H1 (cell line): ENCODE results near the gene RNASET2. TPM values are rescaled to one million over a fixed set of nuclear protein-coding genes. Genes with fewer than 3 reads are reported as not detected.

Experiments used
- CTCF ChIA-PET: fragments of 300-600 bp; sonication (Branson Sonifier 250); formaldehyde crosslinking; loops from one replicate; lab custom pipeline; 2021; ENCODE audit not compliant: partially characterized antibody; lab: Charles Lee
- POLR2A ChIA-PET: fragments of 300-600 bp; sonication (Branson Sonifier 250); formaldehyde crosslinking; loops from one replicate; lab custom pipeline; 2021; ENCODE audit warnings: inconsistent platforms; ENCODE audit not compliant: partially characterized antibody; lab: Charles Lee
- DNase-seq, 2 experiments: peaks; one replicate each; pipeline versions ENCODE4 v3.0.0 to v3.0.0-alpha.2; 2010 to 2022; ENCODE audit warnings: low spot score in 2 of 2, low read depth in 1 of 2, mixed read lengths in 1 of 2
- FAIRE-seq: peaks from 2 replicates; lab custom pipeline; 2011; peaks lifted over from hg19 to GRCh38; lab: Jason Lieb, UNC
- H2AFZ ChIP-seq: 2 replicates; pipeline ENCODE4 v1.8.1; 2012; ENCODE audit warnings: low read length, inconsistent platforms
- H2AK5ac ChIP-seq: 2 replicates; pipeline ENCODE4 v1.6.1; 2013; ENCODE audit warnings: low read depth, low read length
- H2BK120ac ChIP-seq: replicated peaks from 2 replicates; pipeline ENCODE3; 2013; ENCODE audit warnings: low read depth, low read length, inconsistent platforms
- H2BK12ac ChIP-seq: 2 replicates; pipeline ENCODE4 v1.6.1; 2013; ENCODE audit warnings: low read depth, low read length
- H2BK15ac ChIP-seq: 2 replicates; pipeline ENCODE4 v1.6.1; 2013; ENCODE audit warnings: low read length
- H2BK20ac ChIP-seq: 2 replicates; pipeline ENCODE4 v1.6.1; 2013; ENCODE audit warnings: low read length
- H2BK5ac ChIP-seq: 2 replicates; pipeline ENCODE4 v1.6.1; 2013; ENCODE audit warnings: low read depth, low read length
- H3K14ac ChIP-seq: 2 replicates; pipeline ENCODE4 v1.6.1; 2013; ENCODE audit warnings: inconsistent platforms; ENCODE audit not compliant: insufficient read length
- H3K18ac ChIP-seq: 2 replicates; pipeline ENCODE4 v1.6.1; 2013; ENCODE audit warnings: low read length; ENCODE audit errors: extremely low read depth
- H3K23ac ChIP-seq: 2 replicates; pipeline ENCODE4 v1.6.1; 2013; ENCODE audit warnings: inconsistent platforms; ENCODE audit not compliant: insufficient read length
- H3K23me2 ChIP-seq: 2 replicates; pipeline ENCODE4 v1.6.1; 2013; ENCODE audit warnings: low read depth, low read length
- H3K27ac ChIP-seq: 2 replicates; pipeline ENCODE4 v1.6.1; 2011; ENCODE audit warnings: low read depth, low read length, inconsistent platforms
- H3K27me3 ChIP-seq, 4 experiments: replicated peaks in 1 of 4; 1 replicate in 1 of 4; 2 replicates in 3 of 4; pipeline versions ENCODE4 v1.6.1 to v1.8.1; 2011 to 2013; ENCODE audit warnings: low read length in 3 of 4, mild to moderate bottlenecking in 3 of 4, inconsistent platforms in 2 of 4, mixed read lengths in 2 of 4, moderate library complexity in 1 of 4; ENCODE audit not compliant: control insufficient read depth in 3 of 4, insufficient read depth in 3 of 4; ENCODE audit errors: extremely low read depth in 1 of 4
- H3K36me3 ChIP-seq, 4 experiments: 2 replicates each; pipeline versions ENCODE4 v1.6.1 to v1.8.1; 2011 to 2013; ENCODE audit warnings: mild to moderate bottlenecking in 4 of 4, low read length in 3 of 4, moderate library complexity in 2 of 4, control low read depth in 1 of 4, inconsistent platforms in 1 of 4; ENCODE audit not compliant: insufficient read depth in 4 of 4, control insufficient read depth in 2 of 4
- H3K4ac ChIP-seq: replicated peaks from 2 replicates; pipeline ENCODE3; 2013; ENCODE audit warnings: low read length, low read depth, mixed read lengths, inconsistent platforms; ENCODE audit not compliant: insufficient read length
- H3K4me1 ChIP-seq, 4 experiments: replicated peaks in 1 of 4; 1 replicate in 1 of 4; 2 replicates in 3 of 4; pipeline versions ENCODE4 v1.6.1 to v1.8.1; 2011 to 2013; ENCODE audit warnings: low read length in 3 of 4, inconsistent platforms in 2 of 4, mixed read lengths in 1 of 4; ENCODE audit not compliant: insufficient read depth in 4 of 4, control insufficient read depth in 3 of 4
- H3K4me2 ChIP-seq, 2 experiments: 2 replicates each; pipeline versions ENCODE4 v1.6.1 to v1.8.1; 2011 to 2013; ENCODE audit warnings: low read depth in 2 of 2, low read length in 2 of 2, control low read depth in 1 of 2, inconsistent platforms in 1 of 2, mild to moderate bottlenecking in 1 of 2; ENCODE audit not compliant: insufficient read depth in 1 of 2
- H3K4me3 ChIP-seq, 4 experiments: fragments of 200-600, 300-600 bp in 1 of 4; sonication (generic), shearing (Covaris generic), sonication (Bioruptor Twin) in 1 of 4; 2 replicates each; pipeline versions ENCODE4 v1.5.1 to v1.8.1; 2011 to 2016; ENCODE audit warnings: low read length in 4 of 4, low read depth in 3 of 4, control low read depth in 2 of 4, inconsistent platforms in 2 of 4, mild to moderate bottlenecking in 2 of 4, mixed read lengths in 1 of 4, moderate library complexity in 1 of 4; ENCODE audit not compliant: insufficient read depth in 2 of 4; ENCODE audit errors: extremely low read depth in 1 of 4
- H3K56ac ChIP-seq: replicated peaks from 2 replicates; pipeline ENCODE3; 2013; ENCODE audit warnings: low read depth, mild to moderate bottlenecking, mixed read lengths, low read length, inconsistent platforms; ENCODE audit not compliant: insufficient read length
- H3K79me1 ChIP-seq: 2 replicates; pipeline ENCODE4 v1.6.1; 2013; ENCODE audit warnings: low read depth, low read length, control low read depth
- H3K79me2 ChIP-seq, 2 experiments: 2 replicates each; pipeline versions ENCODE4 v1.6.1 to v1.8.1; 2012 to 2013; ENCODE audit warnings: low read length in 2 of 2, mild to moderate bottlenecking in 2 of 2, inconsistent platforms in 1 of 2; ENCODE audit not compliant: insufficient read depth in 2 of 2, control insufficient read depth in 1 of 2
- H3K9ac ChIP-seq, 4 experiments: replicated peaks in 1 of 4; 1 replicate in 1 of 4; 2 replicates in 3 of 4; pipeline versions ENCODE4 v1.6.1 to v1.8.1; 2011 to 2013; ENCODE audit warnings: low read depth in 3 of 4, low read length in 3 of 4, control low read depth in 2 of 4, mild to moderate bottlenecking in 2 of 4, moderate library complexity in 2 of 4, inconsistent platforms in 1 of 4; ENCODE audit errors: extremely low read depth in 1 of 4
- H3K9me3 ChIP-seq, 2 experiments: 2 replicates each; pipeline versions ENCODE4 v1.6.1 to v1.8.1; 2012 to 2013; ENCODE audit warnings: mild to moderate bottlenecking in 2 of 2, moderate library complexity in 2 of 2, control low read depth in 1 of 2, inconsistent platforms in 1 of 2, low read depth in 1 of 2, low read length in 1 of 2, mixed read lengths in 1 of 2; ENCODE audit not compliant: insufficient read depth in 2 of 2
- H4K20me1 ChIP-seq, 2 experiments: replicated peaks in 1 of 2; 2 replicates each; pipeline versions ENCODE3 to v1.8.1; 2011 to 2013; ENCODE audit warnings: inconsistent platforms in 2 of 2, low read length in 2 of 2, mild to moderate bottlenecking in 1 of 2; ENCODE audit not compliant: insufficient read depth in 2 of 2, control insufficient read depth in 1 of 2
- H4K5ac ChIP-seq: 2 replicates; pipeline ENCODE4 v1.6.1; 2013; ENCODE audit warnings: low read length, low read depth, mixed read lengths, inconsistent platforms; ENCODE audit not compliant: insufficient read length
- H4K8ac ChIP-seq: 2 replicates; pipeline ENCODE4 v1.8.0; 2013; ENCODE audit warnings: mild to moderate bottlenecking, moderate library complexity, low read length, inconsistent platforms; ENCODE audit not compliant: insufficient read depth; ENCODE audit errors: extremely low read depth
- H4K91ac ChIP-seq: replicated peaks from 2 replicates; pipeline ENCODE3; 2013; ENCODE audit warnings: low read length, mixed read lengths, inconsistent platforms; ENCODE audit not compliant: insufficient read length
- ASH2L ChIP-seq: fragments of 200-600, 300-600 bp; sonication (generic); IDR thresholded peaks from one replicate; pipeline ENCODE4 v1.7.1; 2017; ENCODE audit warnings: low read length
- CTCF ChIP-seq, 3 experiments: IDR thresholded peaks; 1 replicate in 2 of 3; 2 replicates in 1 of 3; pipeline versions ENCODE4 v1.5.1 to v1.6.1; 2011; ENCODE audit warnings: low read length in 3 of 3, mild to moderate bottlenecking in 3 of 3, inconsistent platforms in 2 of 3, low read depth in 1 of 3, moderate library complexity in 1 of 3; ENCODE audit not compliant: insufficient read depth in 1 of 3; ENCODE audit errors: control extremely low read depth in 1 of 3
- GABPA ChIP-seq: IDR thresholded peaks from 2 replicates; pipeline ENCODE4 v1.6.1; 2011; ENCODE audit warnings: mild to moderate bottlenecking, low read length, moderate library complexity, borderline replicate concordance; ENCODE audit not compliant: insufficient read depth
- HDAC2 ChIP-seq, 2 experiments: fragments of 300-600 bp in 1 of 2; sonication (generic) in 1 of 2; IDR thresholded peaks; 2 replicates each; pipeline ENCODE4 v1.6.1; 2011 to 2012; ENCODE audit warnings: low read depth in 2 of 2, low read length in 2 of 2, mild to moderate bottlenecking in 2 of 2, moderate library complexity in 2 of 2, borderline replicate concordance in 1 of 2, inconsistent platforms in 1 of 2
- POU5F1 ChIP-seq: IDR thresholded peaks from 2 replicates; pipeline ENCODE4 v1.6.1; 2011; ENCODE audit warnings: low read depth, mild to moderate bottlenecking, low read length, moderate library complexity
- RBBP5 ChIP-seq: IDR thresholded peaks from 2 replicates; pipeline ENCODE4 v1.7.1; 2012; ENCODE audit warnings: low read depth, mild to moderate bottlenecking, inconsistent platforms, low read length, moderate library complexity, borderline replicate concordance
- SAP30 ChIP-seq: fragments of 300-600 bp; sonication (generic); IDR thresholded peaks from 2 replicates; pipeline ENCODE4 v1.7.1; 2012; ENCODE audit warnings: low read length, moderate library complexity, mild to moderate bottlenecking, inconsistent platforms; ENCODE audit not compliant: insufficient read depth, insufficient replicate concordance
- SP2 ChIP-seq: IDR thresholded peaks from 2 replicates; pipeline ENCODE4 v1.6.1; 2012; ENCODE audit warnings: mild to moderate bottlenecking, low read length, inconsistent platforms
- TBP ChIP-seq: IDR thresholded peaks from 2 replicates; pipeline ENCODE4 v1.6.1; 2011; ENCODE audit warnings: low read depth, low read length, improper control_type of control experiment
- WGBS, 2 experiments: shearing (Covaris generic) in 1 of 2; methylation state at CpG; one replicate each; pipeline versions ENCODE4 v1.1.6 to v1.1.7; 2013 to 2015; ENCODE audit warnings: low lambda C conversion rate in 2 of 2, mixed read lengths in 2 of 2, inconsistent platforms in 1 of 2, low coverage in 1 of 2, missing lambda C conversion rate in 1 of 2; ENCODE audit not compliant: insufficient replicate concordance in 2 of 2, insufficient coverage in 1 of 2, insufficient read length in 1 of 2; ENCODE audit errors: extremely low coverage in 1 of 2, missing lambda C conversion rate in 1 of 2; 5-methylcytosine and 5-hydroxymethylcytosine counted together
- polyA plus RNA-seq, 7 experiments: library from polyadenylated mRNA; depleted of rRNA in 3 of 7; stranded (reverse) in 5 of 7; unstranded in 2 of 7; fragments of >200 nt in 5 of 7; fragments of 200-250 nt in 2 of 7; gene quantifications; 1 replicate in 5 of 7; 2 replicates in 1 of 7; 4 replicates in 1 of 7; pipeline versions ENCODE4 v1.2.1 to v1.2.3, GENCODE V29; 2011 to 2013; ENCODE audit warnings: missing spikeins in 2 of 7, mixed read lengths in 2 of 7
- total RNA-seq: library from RNA; stranded (reverse); fragmentation: NEBNext Ultra II Directional; extraction: Animal tissue kit (Norgen Biotek cat#: 25700); gene quantifications from 2 replicates; pipeline ENCODE4 v1.2.1, GENCODE V29; 2021
- TF ChIP-seq, protein P1 (sequence below): IDR thresholded peaks from 2 replicates; pipeline ENCODE4 v1.6.1; 2012; ENCODE audit warnings: inconsistent platforms

Gene RNASET2
- total and polyA plus RNA-seq, 2 of the 8 experiments (the other 6 are each of a cell fraction or from before 2014, with no cell fraction given): 15.7 to 22.9 TPM

GRCh38 chr6:166971271-166971670 lies 14.9 kb upstream of the RNASET2 start:
- H4K8ac ChIP-seq: no peak overlapping the region
- H2AFZ ChIP-seq: no peak overlapping the region
- no peaks in the 10 kb centered on the region for H4K20me1 ChIP-seq
- ChIA-PET POLR2A (interaction anchor here (1.5 kb wide), 1 partner anchor 11 kb away, joined by 3 read pairs; no protein-coding TSS in a partner anchor), CTCF (interaction anchor here (0.8 kb wide), 1 partner anchor 18 kb away, joined by 5 read pairs; no protein-coding TSS in a partner anchor)
- FAIRE-seq: no peak
- H2AK5ac ChIP-seq: no peak overlapping the region
- H3K18ac ChIP-seq: no peak overlapping the region
- H3K27me3 ChIP-seq: no peaks in the 10 kb centered on the region; a peak in 1 of 7 replicates
- no peak overlapping the region for H3K27ac ChIP-seq
- H3K4me3 ChIP-seq: no peak overlapping the region
- H4K5ac ChIP-seq: no peak overlapping the region
- H2BK15ac ChIP-seq: no peak overlapping the region
- H2BK12ac ChIP-seq: no peak overlapping the region
- no peak overlapping the region for H4K91ac ChIP-seq
- peak in 1 of 2 experiments; percentile 22 for DNase-seq
- H3K9ac ChIP-seq: no peak overlapping the region
- H3K79me2 ChIP-seq: no peaks in the 10 kb centered on the region
- H3K23ac ChIP-seq: no peak overlapping the region
- H3K36me3 ChIP-seq: peaks cover 0 to 8% (median 0%) of the 10 kb centered on the region in 4 experiments; a peak in 2 of 8 replicates
- no peak overlapping the region for H2BK120ac ChIP-seq
- H3K23me2 ChIP-seq: no peaks in the 10 kb centered on the region
- no peak overlapping the region for H3K14ac ChIP-seq
- WGBS, 2 experiments: 94% methylated on average over 8 of the region's 8 CpGs; no CpG with 5 or more reads in 1 of the 2 experiments
- no peak overlapping the region for H3K4ac ChIP-seq
- H3K4me2 ChIP-seq: no peak overlapping the region
- H2BK20ac ChIP-seq: no peak overlapping the region
- H3K4me1 ChIP-seq: no peaks in the 10 kb centered on the region; a peak in 1 of 7 replicates
- H3K79me1 ChIP-seq: no peaks in the 10 kb centered on the region
- no peak overlapping the region for H2BK5ac ChIP-seq
- H3K9me3 ChIP-seq: peaks cover 11 to 12% of the 10 kb centered on the region in 2 experiments; a peak in 2 of 4 replicates
- H3K56ac ChIP-seq: no peak overlapping the region
- TF ChIP-seq HDAC2 (IDR thresholded peaks at IDR 0.05; ENCODE audit: borderline replicate concordance in 1 of 2, low read depth in 2 of 2, low read length in 2 of 2): no peak
- no peak for TF ChIP-seq SAP30
- TF ChIP-seq GABPA: no peak
- TF ChIP-seq, protein P1, sequence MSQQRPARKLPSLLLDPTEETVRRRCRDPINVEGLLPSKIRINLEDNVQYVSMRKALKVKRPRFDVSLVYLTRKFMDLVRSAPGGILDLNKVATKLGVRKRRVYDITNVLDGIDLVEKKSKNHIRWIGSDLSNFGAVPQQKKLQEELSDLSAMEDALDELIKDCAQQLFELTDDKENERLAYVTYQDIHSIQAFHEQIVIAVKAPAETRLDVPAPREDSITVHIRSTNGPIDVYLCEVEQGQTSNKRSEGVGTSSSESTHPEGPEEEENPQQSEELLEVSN: no peak
- no peak for TF ChIP-seq RBBP5
- TF ChIP-seq ASH2L: no peak
- no peak for TF ChIP-seq POU5F1
- TF ChIP-seq CTCF (IDR thresholded peaks at IDR 0.05; ENCODE audit: control extremely low read depth in 1 of 3, insufficient read depth in 1 of 3, low read depth in 1 of 3, low read length in 3 of 3): no peak
- no peak for TF ChIP-seq TBP
- no peak for TF ChIP-seq SP2
